ENCODE measurements around the gene KISS1R. TPM values are rescaled to one million over a fixed set of nuclear protein-coding genes. Genes with fewer than 3 reads are reported as not detected.

Gene KISS1R
- total and polyA plus RNA-seq, 2 of the 4 experiments (the other 2 are of a cell fraction): not detected

GRCh38 chr19:882871-883497 is 34.1 kb upstream of the KISS1R start:
- Histone ChIP-seq H3K27me3 (ENCODE audit: control insufficient read depth, insufficient read depth, low read length) (no peaks in the 10 kb centered on the region), H3K4me1 (ENCODE audit: control insufficient read depth, insufficient read depth, low read length) (no peaks in the 10 kb centered on the region), H2AK5ac (ENCODE audit: low read depth, low read length) (no peak overlapping the region), H3K27ac (ENCODE audit: insufficient read depth, low read length) (no peak overlapping the region), H3K9me1 (ENCODE audit: insufficient read depth, low read length) (no peaks in the 10 kb centered on the region), H2BK5ac (ENCODE audit: low read depth, low read length, poor library complexity, severe bottlenecking) (no peak overlapping the region), H2AK9ac (replicated peaks; ENCODE audit: low read depth, low read length, poor library complexity) (no peak overlapping the region), H3K79me1 (ENCODE audit: low read depth in 1 of 2, low read length in 2 of 2) (peaks cover 3 to 15% of the 10 kb centered on the region in 2 experiments; a peak in 2 of 4 replicates), H4K5ac (ENCODE audit: low read depth, low read length) (no peak overlapping the region), H2BK15ac (ENCODE audit: low read depth, low read length) (no peak overlapping the region), H4K91ac (ENCODE audit: insufficient read depth, low read depth, low read length) (no peak overlapping the region), H2BK20ac (ENCODE audit: low read depth, low read length) (no peak overlapping the region), H4K20me1 (ENCODE audit: insufficient read depth, low read length) (peaks cover 6% of the 10 kb centered on the region), H3K14ac (replicated peaks; ENCODE audit: low read depth, low read length) (no peak overlapping the region), H3K4me3 (ENCODE audit: insufficient read depth, low read depth, low read length) (no peak overlapping the region), H3K36me3 (ENCODE audit: control insufficient read depth, insufficient read depth, low read length) (peaks cover 70% of the 10 kb centered on the region), H3K9ac (ENCODE audit: low read depth, low read length) (no peak overlapping the region), H3K56ac (ENCODE audit: extremely low read depth, insufficient read depth, low read length) (no peak overlapping the region), H3K4me2 (ENCODE audit: low read depth, low read length) (no peak overlapping the region), H3K18ac (ENCODE audit: low read depth, low read length) (no peak overlapping the region), H2BK120ac (ENCODE audit: low read depth, low read length) (no peak overlapping the region), H3K23ac (ENCODE audit: low read depth, low read length) (no peak overlapping the region), H3K9me3 (ENCODE audit: control insufficient read depth, insufficient read depth, low read length) (no peaks in the 10 kb centered on the region), H2AFZ (replicated peaks; ENCODE audit: low read length, poor library complexity) (no peak overlapping the region), H4K8ac (ENCODE audit: low read depth in 2 of 2, low read length in 2 of 2) (no peak overlapping the region), H3K4ac (ENCODE audit: low read depth, low read length) (no peak overlapping the region)
- intact Hi-C loops (cut with micrococcal nuclease): no loop called here
- ChIA-PET CTCF (no interaction called here), POLR2A (ENCODE audit: unreplicated experiment) (no interaction called here)
- DNase-seq: no peak
- WGBS, 2 experiments (ENCODE audit: extremely low coverage in 2 of 2, insufficient read length in 1 of 2): 100% methylated on average over 4 of the region's 30 CpGs; no CpG with 5 or more reads in 1 of the 2 experiments
- TF ChIP-seq, protein P1, sequence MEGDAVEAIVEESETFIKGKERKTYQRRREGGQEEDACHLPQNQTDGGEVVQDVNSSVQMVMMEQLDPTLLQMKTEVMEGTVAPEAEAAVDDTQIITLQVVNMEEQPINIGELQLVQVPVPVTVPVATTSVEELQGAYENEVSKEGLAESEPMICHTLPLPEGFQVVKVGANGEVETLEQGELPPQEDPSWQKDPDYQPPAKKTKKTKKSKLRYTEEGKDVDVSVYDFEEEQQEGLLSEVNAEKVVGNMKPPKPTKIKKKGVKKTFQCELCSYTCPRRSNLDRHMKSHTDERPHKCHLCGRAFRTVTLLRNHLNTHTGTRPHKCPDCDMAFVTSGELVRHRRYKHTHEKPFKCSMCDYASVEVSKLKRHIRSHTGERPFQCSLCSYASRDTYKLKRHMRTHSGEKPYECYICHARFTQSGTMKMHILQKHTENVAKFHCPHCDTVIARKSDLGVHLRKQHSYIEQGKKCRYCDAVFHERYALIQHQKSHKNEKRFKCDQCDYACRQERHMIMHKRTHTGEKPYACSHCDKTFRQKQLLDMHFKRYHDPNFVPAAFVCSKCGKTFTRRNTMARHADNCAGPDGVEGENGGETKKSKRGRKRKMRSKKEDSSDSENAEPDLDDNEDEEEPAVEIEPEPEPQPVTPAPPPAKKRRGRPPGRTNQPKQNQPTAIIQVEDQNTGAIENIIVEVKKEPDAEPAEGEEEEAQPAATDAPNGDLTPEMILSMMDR (conservative IDR thresholded peaks at IDR 0.05; ENCODE audit: low read depth, low read length): no peak
- TF ChIP-seq, protein P2, sequence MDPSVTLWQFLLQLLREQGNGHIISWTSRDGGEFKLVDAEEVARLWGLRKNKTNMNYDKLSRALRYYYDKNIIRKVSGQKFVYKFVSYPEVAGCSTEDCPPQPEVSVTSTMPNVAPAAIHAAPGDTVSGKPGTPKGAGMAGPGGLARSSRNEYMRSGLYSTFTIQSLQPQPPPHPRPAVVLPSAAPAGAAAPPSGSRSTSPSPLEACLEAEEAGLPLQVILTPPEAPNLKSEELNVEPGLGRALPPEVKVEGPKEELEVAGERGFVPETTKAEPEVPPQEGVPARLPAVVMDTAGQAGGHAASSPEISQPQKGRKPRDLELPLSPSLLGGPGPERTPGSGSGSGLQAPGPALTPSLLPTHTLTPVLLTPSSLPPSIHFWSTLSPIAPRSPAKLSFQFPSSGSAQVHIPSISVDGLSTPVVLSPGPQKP (IDR thresholded peaks at IDR 0.05; ENCODE audit: borderline replicate concordance, low read depth, low read length): no peak
- TF ChIP-seq POLR2A (IDR thresholded peaks at IDR 0.05; ENCODE audit: low read depth, low read length): no peak
- no peak for TF ChIP-seq SMC3 (IDR thresholded peaks at IDR 0.05; ENCODE audit: low read depth, low read length)
- TF ChIP-seq, protein P3, sequence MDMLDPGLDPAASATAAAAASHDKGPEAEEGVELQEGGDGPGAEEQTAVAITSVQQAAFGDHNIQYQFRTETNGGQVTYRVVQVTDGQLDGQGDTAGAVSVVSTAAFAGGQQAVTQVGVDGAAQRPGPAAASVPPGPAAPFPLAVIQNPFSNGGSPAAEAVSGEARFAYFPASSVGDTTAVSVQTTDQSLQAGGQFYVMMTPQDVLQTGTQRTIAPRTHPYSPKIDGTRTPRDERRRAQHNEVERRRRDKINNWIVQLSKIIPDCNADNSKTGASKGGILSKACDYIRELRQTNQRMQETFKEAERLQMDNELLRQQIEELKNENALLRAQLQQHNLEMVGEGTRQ (IDR thresholded peaks at IDR 0.05; ENCODE audit: low read depth, low read length): no peak
- TF ChIP-seq RCOR1 (IDR thresholded peaks at IDR 0.05; ENCODE audit: insufficient replicate concordance, low read length): no peak
- no TSS peak for BruUV-seq (replicated peaks)
- dilution Hi-C loops (cut with HindIII; ENCODE audit: low sequenced_read_pairs, unreplicated experiment): no loop called here
- in situ Hi-C loops (cut with MboI; ENCODE audit: low sequenced_read_pairs): no loop called here
- no peak for ATAC-seq (ENCODE audit: low read depth)

Data from IMR-90 (cell line).